Epithelial cell of esophagus (primary cell): ENCODE results near the gene HMGB2.
A peak's percentile ranks its signal among the peaks of the same experiment; 100 is the strongest.

ENCODE experiments used
- DNase-seq: peaks from one replicate; pipeline ENCODE4 v3.0.0; 2010; ENCODE audit warnings: low read depth
- H3K4me3 ChIP-seq: 2 replicates; pipeline ENCODE4 v1.5.1; 2011; ENCODE audit warnings: mild to moderate bottlenecking, low read length, control low read depth
- TF ChIP-seq, protein P1 (sequence below): IDR thresholded peaks from 2 replicates; pipeline ENCODE4 v1.5.1; 2011; ENCODE audit warnings: low read depth, mild to moderate bottlenecking, low read length, control low read depth, inconsistent platforms; ENCODE audit not compliant: insufficient read depth; ENCODE audit errors: missing control alignments

Gene HMGB2

GRCh38 chr4:173314715-173315114, 19.4 kb downstream of the HMGB2 start:
- TF ChIP-seq, protein P1, sequence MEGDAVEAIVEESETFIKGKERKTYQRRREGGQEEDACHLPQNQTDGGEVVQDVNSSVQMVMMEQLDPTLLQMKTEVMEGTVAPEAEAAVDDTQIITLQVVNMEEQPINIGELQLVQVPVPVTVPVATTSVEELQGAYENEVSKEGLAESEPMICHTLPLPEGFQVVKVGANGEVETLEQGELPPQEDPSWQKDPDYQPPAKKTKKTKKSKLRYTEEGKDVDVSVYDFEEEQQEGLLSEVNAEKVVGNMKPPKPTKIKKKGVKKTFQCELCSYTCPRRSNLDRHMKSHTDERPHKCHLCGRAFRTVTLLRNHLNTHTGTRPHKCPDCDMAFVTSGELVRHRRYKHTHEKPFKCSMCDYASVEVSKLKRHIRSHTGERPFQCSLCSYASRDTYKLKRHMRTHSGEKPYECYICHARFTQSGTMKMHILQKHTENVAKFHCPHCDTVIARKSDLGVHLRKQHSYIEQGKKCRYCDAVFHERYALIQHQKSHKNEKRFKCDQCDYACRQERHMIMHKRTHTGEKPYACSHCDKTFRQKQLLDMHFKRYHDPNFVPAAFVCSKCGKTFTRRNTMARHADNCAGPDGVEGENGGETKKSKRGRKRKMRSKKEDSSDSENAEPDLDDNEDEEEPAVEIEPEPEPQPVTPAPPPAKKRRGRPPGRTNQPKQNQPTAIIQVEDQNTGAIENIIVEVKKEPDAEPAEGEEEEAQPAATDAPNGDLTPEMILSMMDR, result no peak
- H3K4me3 ChIP-seq, result no peak overlapping the region
- no peak for DNase-seq

DNA sequence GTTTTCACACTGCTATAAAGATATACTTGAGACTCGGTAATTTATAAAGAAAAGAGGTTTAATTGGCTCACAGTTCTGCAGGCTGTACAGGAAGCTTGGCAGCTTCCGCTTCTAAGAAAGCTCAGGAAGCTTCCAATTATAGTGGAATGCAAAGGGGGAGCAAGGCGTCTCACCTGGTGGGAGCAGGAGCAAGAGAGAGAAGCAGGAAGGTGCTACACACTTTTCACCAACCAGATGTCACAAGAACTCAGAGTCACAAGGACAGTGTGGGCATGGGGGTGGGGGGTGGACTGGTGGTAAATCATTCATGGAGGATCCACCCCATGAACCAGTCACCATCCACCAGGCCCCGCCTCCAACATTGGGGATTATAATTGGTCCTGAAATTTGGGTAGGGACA, 22.8 kb downstream of the HMGB2 start:
- no peak for DNase-seq
- TF ChIP-seq, protein P1, result no peak
- H3K4me3 ChIP-seq, result no peak overlapping the region

DNA sequence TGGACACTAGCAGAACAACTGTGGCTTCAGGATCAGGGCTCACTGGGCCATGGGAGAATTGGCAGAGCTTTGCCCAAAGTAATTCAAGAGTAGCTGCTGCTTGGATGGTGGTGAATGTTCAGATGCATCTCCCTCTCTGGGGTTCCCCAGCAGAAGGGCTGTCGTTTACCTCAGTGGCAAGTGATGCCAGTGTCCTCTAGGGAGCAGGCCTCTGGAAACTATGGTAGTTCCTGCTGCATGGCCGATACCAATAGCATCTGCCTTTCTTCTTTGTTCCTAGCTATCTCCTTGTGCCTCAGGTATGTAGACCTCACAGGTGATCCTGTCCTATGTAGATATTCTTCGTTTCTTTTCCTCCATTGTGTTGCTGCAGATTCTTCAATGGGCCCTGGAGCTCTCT, 26.4 kb downstream of the HMGB2 start:
- no peak for DNase-seq
- H3K4me3 ChIP-seq, result no peak overlapping the region
- TF ChIP-seq, protein P1, result no peak

- DNase-seq, result peak; percentile 23
- no peak overlapping the region for H3K4me3 ChIP-seq
- TF ChIP-seq, protein P1, result peak; percentile 49
These were observed 32.5 kb downstream of the HMGB2 start for GRCh38 chr4:173301518-173302201.

DNA sequence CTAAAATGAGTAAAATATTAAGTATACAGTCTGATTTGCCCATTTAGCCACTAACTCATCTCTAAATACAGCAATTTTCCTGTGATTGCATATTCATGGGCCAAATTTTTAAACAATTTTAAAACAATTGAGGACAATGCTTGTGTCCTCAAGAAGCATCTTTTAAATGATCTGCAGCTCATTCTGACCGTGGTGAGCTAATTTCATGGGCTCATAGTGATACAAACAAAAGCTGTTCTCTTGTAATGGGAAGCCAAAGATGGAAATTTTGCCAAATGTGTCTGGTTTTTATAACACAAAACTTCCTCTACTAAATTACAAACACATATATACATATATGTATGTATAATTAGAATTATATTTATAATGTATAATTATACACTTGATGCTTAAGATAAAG, 39.7 kb downstream of the HMGB2 start:
- TF ChIP-seq, protein P1, result no peak
- no peak overlapping the region for H3K4me3 ChIP-seq
- DNase-seq, result no peak

DNA sequence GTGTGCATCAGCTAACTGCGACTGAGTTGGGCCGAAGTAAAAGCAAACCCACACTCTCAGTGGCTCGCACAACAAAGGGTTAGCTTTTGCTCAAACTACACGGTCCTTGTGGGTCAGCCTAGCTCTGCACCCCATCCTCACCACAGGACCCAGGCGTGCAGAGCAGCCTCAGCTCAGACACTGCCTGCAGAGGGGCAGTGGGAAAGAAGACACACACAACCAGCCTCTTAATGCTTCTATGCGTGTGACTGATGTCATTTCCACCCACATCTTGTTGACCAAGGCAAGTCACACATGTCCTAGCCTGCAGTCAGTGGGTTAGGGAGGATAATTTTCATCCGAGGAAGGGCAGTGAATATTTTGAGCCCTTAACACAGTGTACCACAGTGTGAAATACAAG, 40.5 kb downstream of the HMGB2 start:
- DNase-seq, result peak; percentile 48
- no peak overlapping the region for H3K4me3 ChIP-seq
- TF ChIP-seq, protein P1, result no peak

DNA sequence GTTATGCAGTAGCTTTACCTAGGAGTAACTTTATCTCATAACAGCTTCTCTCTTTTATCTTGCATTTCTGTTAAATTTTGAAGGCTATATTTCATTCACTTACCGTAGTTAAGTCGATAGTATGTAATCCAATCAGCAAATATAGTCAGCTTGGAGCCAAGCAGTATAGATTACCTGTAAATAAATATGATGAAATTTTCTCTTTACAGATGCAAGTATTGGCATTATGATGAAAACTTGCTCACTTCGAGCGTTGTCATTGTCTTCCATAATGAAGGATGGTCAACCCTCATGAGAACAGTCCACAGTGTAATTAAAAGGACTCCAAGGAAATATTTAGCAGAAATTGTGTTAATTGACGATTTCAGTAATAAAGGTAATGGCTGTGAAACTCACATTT, 42.3 kb downstream of the HMGB2 start:
- TF ChIP-seq, protein P1, result no peak
- no peak overlapping the region for H3K4me3 ChIP-seq
- no peak for DNase-seq
